Ishikawa (cell line): ENCODE results near the gene FAM76B.

Experiments used
- CEBPB ChIP-seq: IDR thresholded peaks from 2 replicates; pipeline ENCODE4 v1.6.1; 2012
- CREB1 ChIP-seq: IDR thresholded peaks from 2 replicates; pipeline ENCODE4 v1.6.1; 2012; ENCODE audit warnings: low read depth
- EGR1 ChIP-seq: IDR thresholded peaks from 2 replicates; pipeline ENCODE4 v1.6.1; 2012
- EP300 ChIP-seq: IDR thresholded peaks from 2 replicates; pipeline ENCODE4 v1.6.1; 2012; ENCODE audit warnings: borderline replicate concordance
- FOXM1 ChIP-seq: IDR thresholded peaks from 2 replicates; pipeline ENCODE4 v1.6.1; 2012; ENCODE audit warnings: low read depth, borderline replicate concordance
- NFIC ChIP-seq: IDR thresholded peaks from 2 replicates; pipeline ENCODE4 v1.6.1; 2012
- RAD21 ChIP-seq: IDR thresholded peaks from 2 replicates; pipeline ENCODE4 v1.6.1; 2012; ENCODE audit warnings: low read depth
- TAF1 ChIP-seq: IDR thresholded peaks from 2 replicates; pipeline ENCODE4 v1.6.1; 2012; ENCODE audit warnings: low read depth, mild to moderate bottlenecking
- TCF12 ChIP-seq: IDR thresholded peaks from 2 replicates; pipeline ENCODE4 v1.6.1; 2012; ENCODE audit warnings: low read depth
- TEAD4 ChIP-seq: IDR thresholded peaks from 2 replicates; pipeline ENCODE4 v1.6.1; 2012
- YY1 ChIP-seq: IDR thresholded peaks from 2 replicates; pipeline ENCODE4 v1.6.1; 2012; ENCODE audit warnings: low read depth
- ZBTB7A ChIP-seq: IDR thresholded peaks from 2 replicates; pipeline ENCODE4 v1.6.1; 2012; ENCODE audit warnings: low read depth
- TF ChIP-seq, protein P1 (sequence below): IDR thresholded peaks from 2 replicates; pipeline ENCODE4 v1.6.1; 2012
- TF ChIP-seq, protein P2 (sequence below): IDR thresholded peaks from 2 replicates; pipeline ENCODE4 v1.6.1; 2012; ENCODE audit warnings: low read depth, mild to moderate bottlenecking
- TF ChIP-seq, protein P3 (sequence below): IDR thresholded peaks from 2 replicates; pipeline ENCODE4 v1.6.1; 2012

Gene FAM76B

DNA sequence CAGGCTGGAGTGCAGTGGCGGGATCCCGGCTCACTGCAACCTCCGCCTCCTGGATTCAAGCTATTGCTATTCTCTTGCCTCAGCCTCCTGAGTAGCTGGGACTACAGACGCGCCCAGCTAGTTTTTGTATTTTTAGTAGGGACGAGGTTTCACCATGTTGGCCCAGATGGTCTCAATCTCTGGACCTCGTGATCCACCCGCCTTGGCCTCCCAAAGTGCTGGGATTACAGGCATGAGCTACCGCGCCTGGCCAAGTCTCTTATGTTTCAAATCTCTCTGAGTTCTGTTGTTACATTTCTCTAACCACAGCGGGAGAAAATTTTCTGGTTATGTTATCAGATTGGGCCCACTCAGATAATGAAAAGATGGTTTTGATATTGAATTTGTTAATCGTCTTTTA lies 10.9 kb upstream of the FAM76B start:
- TF ChIP-seq, protein P1, sequence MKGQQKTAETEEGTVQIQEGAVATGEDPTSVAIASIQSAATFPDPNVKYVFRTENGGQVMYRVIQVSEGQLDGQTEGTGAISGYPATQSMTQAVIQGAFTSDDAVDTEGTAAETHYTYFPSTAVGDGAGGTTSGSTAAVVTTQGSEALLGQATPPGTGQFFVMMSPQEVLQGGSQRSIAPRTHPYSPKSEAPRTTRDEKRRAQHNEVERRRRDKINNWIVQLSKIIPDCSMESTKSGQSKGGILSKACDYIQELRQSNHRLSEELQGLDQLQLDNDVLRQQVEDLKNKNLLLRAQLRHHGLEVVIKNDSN, result no peak
- TF ChIP-seq TEAD4 (no peak), ZBTB7A (no peak), RAD21 (no peak), EGR1 (no peak), YY1 (no peak), NFIC (no peak), FOXM1 (no peak), CREB1 (no peak), TAF1 (no peak)
- TF ChIP-seq, protein P2, sequence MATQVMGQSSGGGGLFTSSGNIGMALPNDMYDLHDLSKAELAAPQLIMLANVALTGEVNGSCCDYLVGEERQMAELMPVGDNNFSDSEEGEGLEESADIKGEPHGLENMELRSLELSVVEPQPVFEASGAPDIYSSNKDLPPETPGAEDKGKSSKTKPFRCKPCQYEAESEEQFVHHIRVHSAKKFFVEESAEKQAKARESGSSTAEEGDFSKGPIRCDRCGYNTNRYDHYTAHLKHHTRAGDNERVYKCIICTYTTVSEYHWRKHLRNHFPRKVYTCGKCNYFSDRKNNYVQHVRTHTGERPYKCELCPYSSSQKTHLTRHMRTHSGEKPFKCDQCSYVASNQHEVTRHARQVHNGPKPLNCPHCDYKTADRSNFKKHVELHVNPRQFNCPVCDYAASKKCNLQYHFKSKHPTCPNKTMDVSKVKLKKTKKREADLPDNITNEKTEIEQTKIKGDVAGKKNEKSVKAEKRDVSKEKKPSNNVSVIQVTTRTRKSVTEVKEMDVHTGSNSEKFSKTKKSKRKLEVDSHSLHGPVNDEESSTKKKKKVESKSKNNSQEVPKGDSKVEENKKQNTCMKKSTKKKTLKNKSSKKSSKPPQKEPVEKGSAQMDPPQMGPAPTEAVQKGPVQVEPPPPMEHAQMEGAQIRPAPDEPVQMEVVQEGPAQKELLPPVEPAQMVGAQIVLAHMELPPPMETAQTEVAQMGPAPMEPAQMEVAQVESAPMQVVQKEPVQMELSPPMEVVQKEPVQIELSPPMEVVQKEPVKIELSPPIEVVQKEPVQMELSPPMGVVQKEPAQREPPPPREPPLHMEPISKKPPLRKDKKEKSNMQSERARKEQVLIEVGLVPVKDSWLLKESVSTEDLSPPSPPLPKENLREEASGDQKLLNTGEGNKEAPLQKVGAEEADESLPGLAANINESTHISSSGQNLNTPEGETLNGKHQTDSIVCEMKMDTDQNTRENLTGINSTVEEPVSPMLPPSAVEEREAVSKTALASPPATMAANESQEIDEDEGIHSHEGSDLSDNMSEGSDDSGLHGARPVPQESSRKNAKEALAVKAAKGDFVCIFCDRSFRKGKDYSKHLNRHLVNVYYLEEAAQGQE, result no peak

DNA sequence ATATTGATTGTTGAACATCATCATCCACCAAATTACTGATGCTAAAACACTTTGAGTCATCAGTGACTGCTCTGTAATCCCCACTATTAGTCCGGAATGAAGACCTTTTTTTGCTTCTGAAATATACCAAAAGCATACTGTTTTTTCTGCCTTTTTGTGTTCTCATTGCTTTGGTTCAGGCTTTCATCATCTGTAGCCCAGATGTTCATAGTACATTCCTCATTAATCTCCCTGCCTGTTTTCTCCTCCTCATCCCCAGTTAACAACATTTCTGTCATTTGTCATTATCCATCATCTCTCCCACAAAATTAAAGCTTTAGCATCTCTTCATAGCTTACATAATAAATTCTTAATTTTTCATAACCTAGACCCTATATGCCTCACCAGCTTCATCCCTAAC lies 10.0 kb upstream of the FAM76B start:
- TF ChIP-seq CREB1, result no peak
- TF ChIP-seq, protein P3, sequence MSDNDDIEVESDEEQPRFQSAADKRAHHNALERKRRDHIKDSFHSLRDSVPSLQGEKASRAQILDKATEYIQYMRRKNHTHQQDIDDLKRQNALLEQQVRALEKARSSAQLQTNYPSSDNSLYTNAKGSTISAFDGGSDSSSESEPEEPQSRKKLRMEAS, result no peak
- TF ChIP-seq TAF1, result no peak
- no peak for TF ChIP-seq NFIC
- TF ChIP-seq RAD21, result no peak
- no peak for TF ChIP-seq ZBTB7A
- no peak for TF ChIP-seq EP300
- TF ChIP-seq, protein P2, result no peak
- no peak for TF ChIP-seq TCF12
- no peak for TF ChIP-seq FOXM1
- TF ChIP-seq YY1, result no peak

- TF ChIP-seq EP300, result no peak
- TF ChIP-seq, protein P2, result no peak
- TF ChIP-seq, protein P1, result no peak
These were observed 6.9 kb upstream of the FAM76B start for GRCh38 chr11:95796501-95796900.

- TF ChIP-seq ZBTB7A, result no peak
- TF ChIP-seq EGR1, result no peak
- TF ChIP-seq TAF1, result no peak
- TF ChIP-seq, protein P3, result no peak
- TF ChIP-seq CREB1, result no peak
These were observed 6.2 kb upstream of the FAM76B start for GRCh38 chr11:95795627-95796295.

- TF ChIP-seq EP300, result no peak
- no peak for TF ChIP-seq CEBPB
- no peak for TF ChIP-seq RAD21
These were observed 4.5 kb upstream of the FAM76B start for GRCh38 chr11:95794086-95794485.

- TF ChIP-seq EP300 (no peak), YY1 (no peak), TAF1 (no peak), RAD21 (no peak), ZBTB7A (no peak), EGR1 (no peak), NFIC (no peak), TEAD4 (no peak), FOXM1 (no peak), CREB1 (no peak), TCF12 (no peak), CEBPB (no peak)
- TF ChIP-seq, protein P3, result no peak
These were observed 3.5 kb upstream of the FAM76B start for GRCh38 chr11:95793116-95793515.
